Naive B cell (primary cell): ENCODE data around the gene RUSF1. TPM values are rescaled to one million over a fixed set of nuclear protein-coding genes. Genes with fewer than 3 reads are reported as not detected.

ENCODE experiments used
- polyA plus RNA-seq, 6 donors: library from polyadenylated mRNA; unstranded; fragments of 300-500 nt; fragmentation: Illumina TruSeq; gene quantifications; one replicate each; pipeline ENCODE4 v1.2.3, GENCODE V29; 2021; ENCODE audit warnings: low read depth in 6 of 6

RUSF1 gene
- polyA plus RNA-seq, 6 donors from 2014 or later: 12.6 to 25.3 (median 21.2) TPM

Other genes starting within 250 kb of the RUSF1 start
- 1 to 10 TPM in 4 of 6 donors, under 1 TPM in 2; 0.27 to 4.4 (median 1.6) TPM for gene ITGAM, start 248.4 kb downstream of the RUSF1 start, polyA plus RNA-seq
- 1 to 10 TPM in 2 of 6 donors, under 1 TPM in 2, not detected in 2; 0.57 to 1.1 (median 0.91) TPM for gene ITGAX, start 153.2 kb downstream of the RUSF1 start, polyA plus RNA-seq
- not detected for gene ITGAD, start 115.1 kb downstream of the RUSF1 start, polyA plus RNA-seq
- gene COX6A2, start 80.0 kb downstream of the RUSF1 start, polyA plus RNA-seq: not detected
- gene ZNF843, start 65.6 kb downstream of the RUSF1 start, polyA plus RNA-seq: under 1 TPM in 1 of 6 donors, not detected in 5; 0.33 TPM
- 1 to 10 TPM; 4.2 to 8.2 (median 6.1) TPM for gene ARMC5, start 48.9 kb downstream of the RUSF1 start, polyA plus RNA-seq
- 1 to 10 TPM in 2 of 6 donors, under 1 TPM in 2, not detected in 2; 0.57 to 1.4 (median 0.94) TPM for gene TGFB1I1, start 36.2 kb downstream of the RUSF1 start, polyA plus RNA-seq
- under 1 TPM in 3 of 6 donors, not detected in 3; 0.15 to 0.20 (median 0.18) TPM for gene SLC5A2, start 25.3 kb downstream of the RUSF1 start, polyA plus RNA-seq
- not detected for gene AHSP, start 19.5 kb upstream of the RUSF1 start, polyA plus RNA-seq